ENCODE measurements around the gene TIMMDC1.

Gene TIMMDC1

GRCh38 chr3:119498186-119499011 is at the start of gene TIMMDC1:
TIMMDC1 (plus strand) TSS chr3:119498547; CDS start chr3:119498734, 187 bp downstream.
- peak; percentile 97 for DNase-seq

GRCh38 chr3:119453822-119454221 is 44.5 kb upstream of the TIMMDC1 start:
- no peak for DNase-seq

GRCh38 chr3:119456469-119456868 is 41.9 kb upstream of the TIMMDC1 start:
- DNase-seq, result no peak

GRCh38 chr3:119457246-119457645 is 41.1 kb upstream of the TIMMDC1 start:
- DNase-seq, result no peak

GRCh38 chr3:119463171-119464169 is 34.9 kb upstream of the TIMMDC1 start, which contains the start of gene TMEM39A:
TMEM39A (minus strand) TSS chr3:119463615; CDS start chr3:119462074, 1,541 bp downstream.
- peak; percentile 98 for DNase-seq

GRCh38 chr3:119468041-119468440 is 30.3 kb upstream of the TIMMDC1 start:
- DNase-seq, result no peak

GRCh38 chr3:119469418-119470189 is 28.7 kb upstream of the TIMMDC1 start:
- DNase-seq, result peak; percentile 15

- no peak for DNase-seq
Measured at GRCh38 chr3:119470866-119471265, 27.5 kb upstream of the TIMMDC1 start.

GRCh38 chr3:119481079-119481478 is 17.3 kb upstream of the TIMMDC1 start:
- DNase-seq, result no peak

GRCh38 chr3:119483101-119483500 is 15.2 kb upstream of the TIMMDC1 start:
- DNase-seq, result no peak

GRCh38 chr3:119485563-119485962 is 12.8 kb upstream of the TIMMDC1 start:
- DNase-seq, result no peak

GRCh38 chr3:119490153-119490552 is 8.2 kb upstream of the TIMMDC1 start:
- DNase-seq, result no peak

GRCh38 chr3:119492128-119492527 is 6.2 kb upstream of the TIMMDC1 start:
- no peak for DNase-seq

GRCh38 chr3:119492810-119493209 is 5.5 kb upstream of the TIMMDC1 start:
- no peak for DNase-seq

GRCh38 chr3:119494597-119494996 is 3.8 kb upstream of the TIMMDC1 start:
- DNase-seq, result no peak

GRCh38 chr3:119497820-119498185 is 544 bp upstream of the TIMMDC1 start:
- DNase-seq, result no peak

- DNase-seq, result no peak
Measured at GRCh38 chr3:119500265-119500664, 1.9 kb downstream of the TIMMDC1 start.

- no peak for DNase-seq
Measured at GRCh38 chr3:119500901-119501300, 2.6 kb downstream of the TIMMDC1 start.

GRCh38 chr3:119506631-119507030 is 8.3 kb downstream of the TIMMDC1 start:
- no peak for DNase-seq

GRCh38 chr3:119507404-119507803 is 9.1 kb downstream of the TIMMDC1 start:
- no peak for DNase-seq

- peak; percentile 22 for DNase-seq
Measured at GRCh38 chr3:119508172-119508845, 10.0 kb downstream of the TIMMDC1 start.

GRCh38 chr3:119510690-119511089 is 12.3 kb downstream of the TIMMDC1 start:
- DNase-seq, result no peak
